Calu3 (cell line): ENCODE data around the gene AKNAD1. TPM values are rescaled to one million over a fixed set of nuclear protein-coding genes. Genes with fewer than 3 reads are reported as not detected.
A peak's percentile ranks its signal among the peaks of the same experiment; 100 is the strongest.
"Not testable (repeated sequence)": the region's sequence is repeated elsewhere in the genome, so short reads cannot be mapped to it uniquely, and the experiment has no call there.

Experiments used
- BruUV-seq: library from RNA; stranded (reverse); fragments of 400-500 nt; replicated peaks from 2 replicates; lab custom pipeline; 2021; lab: Mats Ljungman, UMichigan
- CTCF ChIA-PET: fragments of 300-600 bp; sonication (Branson Sonifier 250); formaldehyde crosslinking; loops from one replicate; lab custom pipeline; 2022; ENCODE audit warnings: antibody characterized with exemption; lab: Charles Lee
- DNase-seq: peaks from one replicate; pipeline ENCODE4 v3.0.0; 2022
- H3K27ac Mint-ChIP-seq: one replicate; pipeline ENCODE4 v1.8.0; 2022; ENCODE audit warnings: mixed read lengths; ENCODE audit not compliant: unreplicated experiment
- H3K27me3 Mint-ChIP-seq: one replicate; pipeline ENCODE4 v1.8.0; 2022; ENCODE audit warnings: mixed read lengths; ENCODE audit not compliant: unreplicated experiment
- H3K36me3 Mint-ChIP-seq: one replicate; pipeline ENCODE4 v1.8.0; 2022; ENCODE audit warnings: mild to moderate bottlenecking, moderate library complexity, mixed read lengths; ENCODE audit not compliant: insufficient read depth, unreplicated experiment
- H3K4me1 Mint-ChIP-seq: one replicate; pipeline ENCODE4 v1.8.0; 2022; ENCODE audit warnings: mild to moderate bottlenecking, low read depth, mixed read lengths; ENCODE audit not compliant: unreplicated experiment
- H3K4me3 Mint-ChIP-seq: one replicate; pipeline ENCODE4 v1.8.0; 2022; ENCODE audit warnings: mild to moderate bottlenecking, low read depth, moderate library complexity, mixed read lengths; ENCODE audit not compliant: unreplicated experiment
- H3K9me3 Mint-ChIP-seq: one replicate; pipeline ENCODE4 v1.8.0; 2022; ENCODE audit warnings: low read depth, mixed read lengths; ENCODE audit not compliant: unreplicated experiment
- intact Hi-C: fragments of 100-400 bp; cut with micrococcal nuclease; formaldehyde crosslinking; loops from one replicate; pipeline ENCODE4 v1.10.0; 2022; ENCODE audit not compliant: unreplicated experiment
- total RNA-seq: library from RNA; stranded (reverse); gene quantifications from 2 replicates; pipeline ENCODE4 v1.2.3, GENCODE V29; 2022
- TF ChIP-seq, protein P1 (sequence below): fragments of 200-600 bp; IDR thresholded peaks from one replicate; pipeline ENCODE4 v1.8.0; 2022; ENCODE audit warnings: antibody characterized with exemption; ENCODE audit not compliant: unreplicated experiment

Gene AKNAD1
- total RNA-seq, 1 experiment from 2014 or later = not detected

DNA sequence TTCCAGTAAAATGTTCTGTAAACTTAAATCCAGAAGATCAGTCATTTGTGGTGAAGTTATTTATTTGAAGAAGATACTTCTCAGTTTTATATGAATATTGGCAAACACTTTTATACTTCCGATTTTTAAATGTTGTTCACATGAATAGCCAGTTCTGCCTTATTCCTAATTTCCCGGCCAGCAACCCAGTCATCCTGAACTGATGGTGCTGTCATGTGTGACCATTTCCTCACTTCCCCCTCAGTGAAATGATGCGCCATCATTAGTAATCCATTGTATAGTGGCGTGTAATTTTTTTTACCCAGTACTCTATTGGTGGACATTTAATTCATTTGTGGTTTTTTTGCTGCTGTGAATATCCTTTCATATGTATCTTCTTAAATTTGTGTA is 36.2 kb upstream of the AKNAD1 start:
- no peak overlapping the region for H3K4me3 Mint-ChIP-seq
- no peaks in the 10 kb centered on the region for H3K27me3 Mint-ChIP-seq
- CTCF ChIA-PET = no interaction called here
- H3K27ac Mint-ChIP-seq = peak overlapping the region; percentile 16
- H3K9me3 Mint-ChIP-seq = no peaks in the 10 kb centered on the region
- H3K36me3 Mint-ChIP-seq = no peaks in the 10 kb centered on the region
- TF ChIP-seq, protein P1, sequence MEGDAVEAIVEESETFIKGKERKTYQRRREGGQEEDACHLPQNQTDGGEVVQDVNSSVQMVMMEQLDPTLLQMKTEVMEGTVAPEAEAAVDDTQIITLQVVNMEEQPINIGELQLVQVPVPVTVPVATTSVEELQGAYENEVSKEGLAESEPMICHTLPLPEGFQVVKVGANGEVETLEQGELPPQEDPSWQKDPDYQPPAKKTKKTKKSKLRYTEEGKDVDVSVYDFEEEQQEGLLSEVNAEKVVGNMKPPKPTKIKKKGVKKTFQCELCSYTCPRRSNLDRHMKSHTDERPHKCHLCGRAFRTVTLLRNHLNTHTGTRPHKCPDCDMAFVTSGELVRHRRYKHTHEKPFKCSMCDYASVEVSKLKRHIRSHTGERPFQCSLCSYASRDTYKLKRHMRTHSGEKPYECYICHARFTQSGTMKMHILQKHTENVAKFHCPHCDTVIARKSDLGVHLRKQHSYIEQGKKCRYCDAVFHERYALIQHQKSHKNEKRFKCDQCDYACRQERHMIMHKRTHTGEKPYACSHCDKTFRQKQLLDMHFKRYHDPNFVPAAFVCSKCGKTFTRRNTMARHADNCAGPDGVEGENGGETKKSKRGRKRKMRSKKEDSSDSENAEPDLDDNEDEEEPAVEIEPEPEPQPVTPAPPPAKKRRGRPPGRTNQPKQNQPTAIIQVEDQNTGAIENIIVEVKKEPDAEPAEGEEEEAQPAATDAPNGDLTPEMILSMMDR = no peak
- no TSS peak for BruUV-seq
- intact Hi-C loops = loop anchor here (10.0 kb wide), 1 partner anchor 198 kb away; the partner anchor contains the start of gene PRPF38B
- peaks cover 35% of the 10 kb centered on the region for H3K4me1 Mint-ChIP-seq
- DNase-seq = no peak

DNA sequence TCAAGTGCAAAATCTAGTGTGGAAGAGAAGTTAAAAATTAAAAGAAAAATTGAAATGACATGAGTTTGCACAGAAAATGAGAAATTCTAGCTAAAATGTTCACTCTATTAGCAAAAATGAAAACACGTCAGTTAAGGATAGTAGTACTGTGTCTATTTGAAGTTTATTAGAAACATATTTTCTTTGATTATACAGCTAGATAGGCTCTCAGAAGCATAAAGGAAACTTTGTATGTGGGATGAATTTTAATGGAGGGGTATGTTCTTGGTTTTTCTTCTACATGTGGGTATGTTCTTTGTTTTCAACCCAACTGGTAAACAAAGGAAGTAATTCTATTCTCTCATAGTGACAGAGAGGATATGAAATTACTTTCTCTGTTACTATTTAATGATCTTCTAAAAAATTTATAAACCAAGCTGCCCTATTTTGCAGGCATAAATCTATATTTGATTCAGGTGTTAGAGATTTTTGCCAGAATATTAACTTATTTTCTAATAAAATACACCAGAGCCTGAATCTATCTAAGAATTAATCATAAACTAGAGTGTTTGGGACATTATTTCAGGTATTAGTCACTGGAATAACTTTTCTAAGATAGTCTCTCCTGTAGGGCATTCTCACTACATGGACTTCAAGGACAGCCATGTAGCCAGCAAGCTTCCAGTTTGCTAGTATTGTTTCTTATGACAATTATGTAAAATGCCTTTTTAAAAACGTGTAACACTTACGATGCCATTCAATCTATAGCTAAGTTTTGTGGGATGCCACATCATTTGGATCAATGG is 35.7 kb upstream of the AKNAD1 start:
- Mint-ChIP-seq H3K9me3 (no peaks in the 10 kb centered on the region), H3K27me3 (no peaks in the 10 kb centered on the region), H3K4me3 (no peak overlapping the region), H3K4me1 (peaks cover 35% of the 10 kb centered on the region), H3K27ac (peak overlapping the region; percentile 16), H3K36me3 (no peaks in the 10 kb centered on the region)
- intact Hi-C loops = loop anchor here (10.0 kb wide), 1 partner anchor 198 kb away; the partner anchor contains the start of gene PRPF38B
- CTCF ChIA-PET = no interaction called here
- TF ChIP-seq, protein P1 = no peak
- DNase-seq = no peak
- BruUV-seq = no TSS peak

DNA sequence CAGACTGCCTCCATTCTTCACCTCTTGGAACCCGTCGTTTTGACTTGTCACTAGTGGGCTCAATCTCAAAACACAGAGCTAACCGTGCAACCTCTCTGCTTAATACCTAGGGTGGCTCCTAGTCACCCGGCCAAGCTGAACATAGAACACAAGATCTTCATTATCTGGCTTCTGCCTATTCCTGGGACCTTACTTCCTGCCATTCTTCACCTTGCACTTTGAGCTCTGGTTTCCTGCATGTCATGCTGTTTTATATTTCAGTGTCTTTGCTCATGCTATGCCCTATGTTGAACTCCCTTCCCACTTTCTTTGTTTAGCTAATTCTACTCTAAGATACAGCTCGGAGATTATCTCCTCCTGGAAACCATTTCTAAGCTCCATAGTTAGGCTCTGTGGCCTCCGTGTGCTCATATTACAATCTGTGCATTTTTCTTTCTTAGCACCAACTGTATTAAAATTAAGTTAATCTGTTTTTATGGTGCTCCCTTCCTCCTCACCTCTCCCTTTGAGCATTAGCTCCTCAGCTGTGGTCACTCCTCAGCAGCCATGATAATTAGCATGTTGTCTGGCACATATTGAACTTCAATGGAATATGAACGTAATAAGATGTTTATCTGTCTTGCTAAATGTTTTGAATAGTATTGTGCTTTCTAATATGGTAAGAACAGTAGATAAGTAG is 33.0 kb upstream of the AKNAD1 start:
- Mint-ChIP-seq H3K27ac (no peak overlapping the region), H3K9me3 (no peaks in the 10 kb centered on the region), H3K27me3 (no peaks in the 10 kb centered on the region), H3K4me1 (peaks cover 35% of the 10 kb centered on the region), H3K36me3 (no peaks in the 10 kb centered on the region), H3K4me3 (no peak overlapping the region)
- DNase-seq = no peak
- intact Hi-C loops = loop anchor here (10.0 kb wide), 1 partner anchor 195 kb away; the partner anchor contains the start of gene PRPF38B
- CTCF ChIA-PET = interaction anchor here (1.0 kb wide), 1 partner anchor 8 kb away, joined by 4 read pairs; no protein-coding TSS in a partner anchor
- TF ChIP-seq, protein P1 = no peak
- no TSS peak for BruUV-seq

DNA sequence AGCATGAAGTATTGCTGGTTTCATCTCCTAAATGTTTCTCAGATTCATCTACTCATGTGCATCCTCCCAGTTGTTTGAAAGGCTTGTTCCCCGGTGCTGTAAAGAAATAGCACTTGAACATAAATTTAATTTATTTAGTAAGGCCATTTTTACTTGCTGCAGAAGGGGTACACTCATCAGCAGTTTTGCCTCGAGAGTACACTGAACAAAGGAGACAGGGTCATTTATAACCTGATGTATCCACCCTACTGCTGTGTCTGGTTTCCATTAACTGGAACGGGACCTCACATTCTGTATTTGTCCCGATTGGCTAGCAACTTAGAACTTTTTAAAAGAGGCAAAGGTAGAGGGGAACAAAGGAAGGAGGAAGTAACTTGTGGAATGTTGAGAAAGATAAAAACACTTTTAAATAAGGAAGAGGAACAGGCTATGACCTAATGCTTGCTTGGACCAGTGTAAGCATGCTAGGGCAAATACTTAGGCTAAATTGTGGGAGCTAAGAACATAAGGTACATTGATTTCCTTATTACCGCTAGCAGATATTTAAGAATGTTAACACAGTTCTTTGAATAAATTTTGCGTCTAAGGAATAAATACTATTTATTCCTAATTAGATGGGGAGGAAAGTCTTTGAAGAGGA is 32.2 kb upstream of the AKNAD1 start:
- CTCF ChIA-PET = interaction anchor here (1.0 kb wide), 1 partner anchor 9 kb away, joined by 4 read pairs; no protein-coding TSS in a partner anchor
- H3K36me3 Mint-ChIP-seq, H3K9me3 Mint-ChIP-seq, DNase-seq, H3K27ac Mint-ChIP-seq, H3K27me3 Mint-ChIP-seq, BruUV-seq, H3K4me3 Mint-ChIP-seq, intact Hi-C loops: not testable (repeated sequence)
- peaks cover 38% of the 10 kb centered on the region for H3K4me1 Mint-ChIP-seq
